Activated T-helper 9 cell treated with anti-CD3 and anti-CD28 coated beads, Interleukin-2, amount 50 U/mL, for 16 hours (primary cell): ENCODE data around the gene HK3.

ENCODE experiments used
- DNase-seq: peaks from one replicate; pipeline ENCODE4 v3.0.0-alpha.2; 2020; ENCODE audit warnings: low read depth

The HK3 gene

DNA sequence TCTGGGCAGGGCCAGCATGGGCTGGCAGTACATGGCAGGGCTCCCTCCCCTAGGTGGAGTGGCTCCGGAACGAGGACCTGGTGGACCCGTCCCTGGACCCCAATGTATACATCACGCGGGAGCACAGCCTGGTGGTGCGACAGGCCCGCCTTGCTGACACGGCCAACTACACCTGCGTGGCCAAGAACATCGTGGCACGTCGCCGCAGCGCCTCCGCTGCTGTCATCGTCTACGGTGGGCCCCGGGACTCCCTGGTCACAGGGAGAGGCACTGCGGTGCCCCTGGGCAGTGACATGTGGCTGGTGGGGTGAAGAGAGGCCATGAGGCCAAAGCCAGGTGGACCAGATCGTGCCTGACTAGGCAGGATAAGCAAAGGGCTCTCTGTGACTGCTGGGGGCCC is 30.4 kb downstream of the HK3 start:
- DNase-seq: no peak

DNA sequence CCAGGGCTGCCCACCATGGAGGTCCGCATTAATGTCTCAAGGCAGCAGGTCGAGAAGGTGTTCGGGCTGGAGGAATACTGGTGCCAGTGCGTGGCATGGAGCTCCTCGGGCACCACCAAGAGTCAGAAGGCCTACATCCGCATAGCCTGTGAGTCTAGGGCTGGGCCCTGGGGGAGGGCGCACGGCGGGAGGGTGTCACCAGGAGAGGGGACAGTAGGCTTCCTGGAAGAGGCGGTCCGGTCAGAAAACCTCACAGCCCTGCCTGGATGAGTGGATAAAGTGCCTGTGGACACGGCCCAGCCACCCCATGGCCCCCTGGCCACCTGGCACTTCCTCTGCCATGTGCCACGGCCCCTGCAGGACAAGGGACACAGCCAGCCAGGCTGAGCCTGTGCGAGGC is 31.0 kb downstream of the HK3 start:
- no peak for DNase-seq

DNA sequence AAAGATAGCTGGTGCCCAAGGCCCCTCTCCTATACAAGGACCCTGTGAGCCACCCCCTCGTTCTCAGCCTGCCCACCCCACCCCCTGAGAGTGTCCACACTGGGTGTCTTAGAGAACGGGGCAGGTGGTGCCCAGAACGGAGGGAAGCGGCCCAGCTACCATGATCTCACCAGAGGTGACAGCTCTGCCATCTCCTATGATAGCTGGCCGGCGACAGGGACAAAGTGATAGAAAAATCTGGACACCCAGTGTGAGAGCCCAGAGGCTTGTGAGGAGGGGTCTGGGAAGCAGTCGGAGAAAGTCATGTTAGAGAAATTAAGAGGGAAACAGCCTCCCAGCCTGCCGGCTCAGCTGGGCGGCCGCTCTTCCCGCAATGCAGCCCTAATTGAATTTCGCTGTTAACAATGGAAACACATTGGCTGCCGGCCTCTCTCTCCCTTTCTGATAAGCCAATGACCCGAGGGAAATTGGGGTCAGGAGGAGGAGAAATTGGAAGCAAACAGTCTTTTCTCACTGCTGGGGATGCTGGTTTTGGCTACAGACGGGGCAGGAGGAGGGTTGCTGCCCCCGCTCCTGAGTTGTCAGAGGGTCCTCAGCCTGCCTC is 32.3 kb downstream of the HK3 start:
- no peak for DNase-seq

DNA sequence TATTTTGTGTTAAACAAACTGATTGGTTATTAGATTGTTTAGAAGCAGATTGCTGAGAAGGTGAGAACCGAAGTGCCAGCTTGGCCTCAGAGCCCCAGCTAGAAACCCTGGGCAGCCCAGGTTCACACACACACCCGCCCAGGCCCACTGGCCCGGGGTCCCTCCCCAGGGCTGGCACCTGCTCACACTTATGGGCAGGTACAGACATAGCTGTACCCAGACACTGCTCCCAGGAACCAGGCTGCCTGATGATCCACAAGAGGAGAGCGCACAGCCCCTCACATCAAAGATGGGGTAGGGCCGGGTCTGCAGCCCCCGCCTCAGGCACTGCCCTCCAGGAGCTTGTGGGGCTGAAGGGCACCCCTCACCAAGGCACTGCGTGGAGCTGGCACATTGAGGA is 33.2 kb downstream of the HK3 start:
- no peak for DNase-seq

DNA sequence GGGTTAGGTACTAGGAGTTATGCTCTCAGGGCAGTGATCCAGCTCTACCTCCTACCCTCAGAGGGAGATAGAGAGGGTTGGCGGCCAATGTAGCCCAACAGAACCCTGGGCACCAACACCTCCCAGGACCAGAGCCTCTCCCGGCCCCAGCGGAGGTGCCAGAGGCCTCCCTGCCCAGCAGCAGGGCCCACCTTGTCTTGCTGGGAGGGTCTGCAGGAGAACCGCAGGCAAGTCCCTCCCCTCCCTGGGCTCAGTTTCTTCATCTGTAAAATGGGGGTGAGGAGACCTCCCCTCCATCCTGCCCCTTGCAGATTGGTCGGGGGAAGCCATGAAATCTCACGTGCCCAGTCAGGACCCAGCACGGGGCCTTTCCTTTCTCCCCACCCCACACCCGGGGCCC is 34.4 kb downstream of the HK3 start:
- no peak for DNase-seq

DNA sequence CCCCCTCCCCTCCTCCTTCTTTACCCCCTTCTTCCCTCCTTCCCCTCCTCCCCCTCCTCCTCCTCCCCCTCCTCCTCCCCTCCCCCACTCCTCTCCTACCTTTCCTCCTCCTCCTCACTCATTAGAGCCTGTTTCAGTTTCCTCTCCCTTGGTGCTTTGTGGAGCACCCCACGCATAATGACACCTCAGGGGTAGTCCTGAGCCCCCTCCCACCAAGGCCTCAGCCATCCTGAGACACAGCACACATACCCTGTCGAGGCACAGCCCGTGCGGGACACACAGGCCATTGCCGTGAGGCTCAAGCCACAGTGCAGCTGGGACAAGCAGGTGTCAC is 35.4 kb downstream of the HK3 start:
- no peak for DNase-seq

DNA sequence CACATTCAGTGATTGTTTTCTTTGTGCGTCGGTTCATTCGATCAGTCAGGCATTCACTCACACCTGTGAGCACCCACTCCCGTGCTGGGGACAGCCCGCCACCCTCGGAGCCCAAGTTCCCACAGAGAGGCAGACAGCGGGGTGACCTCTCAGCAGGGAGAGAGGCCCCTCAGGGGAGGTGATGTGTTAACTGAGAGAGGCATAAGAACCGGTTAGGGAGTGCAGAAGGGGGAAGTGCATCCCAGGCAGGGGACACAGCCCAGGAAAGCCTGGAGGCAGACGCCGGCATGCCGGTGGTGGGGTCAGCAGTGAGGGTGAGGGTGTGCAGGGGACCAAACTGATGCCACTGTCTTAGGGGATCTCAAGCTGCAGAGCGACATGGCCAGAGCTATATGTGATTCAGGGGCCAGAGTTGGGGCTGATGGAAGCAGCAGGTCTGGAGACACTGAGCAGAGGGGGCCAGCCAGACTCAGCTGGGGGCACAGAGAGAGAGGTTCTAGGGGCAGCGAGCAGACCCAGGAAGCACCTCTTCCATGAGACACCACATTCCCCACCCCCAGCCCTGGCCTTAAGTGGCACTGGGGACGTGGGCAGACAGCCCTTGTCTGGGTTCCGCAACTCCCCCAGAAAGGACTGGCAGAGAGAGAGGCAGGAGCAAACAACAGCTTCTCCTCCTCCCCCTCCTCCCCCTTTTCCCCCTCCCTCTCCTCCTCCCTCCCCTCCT is 35.9 kb downstream of the HK3 start:
- no peak for DNase-seq

DNA sequence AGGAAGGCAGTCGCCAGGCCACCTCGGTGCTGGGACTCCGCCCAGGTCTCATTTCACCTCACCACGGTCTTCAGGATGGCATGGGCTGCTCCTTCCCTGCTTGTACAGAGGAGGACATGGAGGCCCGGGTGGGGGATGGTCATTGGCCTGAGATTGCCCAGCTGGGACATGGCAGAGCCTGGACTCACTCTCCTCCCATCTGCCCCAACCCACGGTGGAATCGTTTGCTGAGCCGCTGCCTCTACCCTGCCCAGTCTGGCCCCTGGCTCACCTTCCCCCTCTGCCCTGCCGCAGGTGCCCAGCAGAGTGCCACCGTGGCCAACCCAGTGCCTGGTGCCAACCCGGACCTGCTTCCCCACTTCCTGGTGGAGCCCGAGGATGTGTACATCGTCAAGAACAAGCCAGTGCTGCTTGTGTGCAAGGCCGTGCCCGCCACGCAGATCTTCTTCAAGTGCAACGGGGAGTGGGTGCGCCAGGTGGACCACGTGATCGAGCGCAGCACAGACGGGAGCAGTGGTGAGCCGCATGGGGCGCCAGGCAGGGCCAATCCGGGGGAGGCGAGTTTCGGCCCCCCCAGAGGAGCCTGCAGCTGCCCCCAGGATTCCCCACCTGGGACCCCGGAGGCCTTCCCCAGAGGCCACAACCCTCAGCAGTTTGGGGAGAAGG is 36.7 kb downstream of the HK3 start:
- no peak for DNase-seq

DNA sequence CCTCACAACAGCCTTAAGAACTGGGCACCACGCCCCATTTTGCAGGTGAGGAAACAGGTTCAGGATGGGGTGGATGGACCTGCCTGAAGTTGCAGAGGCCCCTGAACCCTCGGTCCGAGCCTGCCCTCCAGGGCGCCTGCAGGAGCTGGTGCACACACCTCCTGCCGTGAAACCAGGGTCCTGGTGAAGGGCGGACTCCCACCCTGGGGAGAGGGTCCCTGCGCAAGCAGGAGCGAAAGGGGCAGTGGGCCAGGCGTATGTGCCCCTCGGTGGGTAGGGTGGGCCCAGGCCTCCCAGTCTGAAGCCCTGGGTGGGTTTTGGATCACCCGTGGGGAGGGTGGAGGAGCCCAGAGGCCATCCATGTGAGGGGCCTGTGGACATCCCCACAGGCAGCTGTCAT is 37.9 kb downstream of the HK3 start:
- DNase-seq: no peak

DNA sequence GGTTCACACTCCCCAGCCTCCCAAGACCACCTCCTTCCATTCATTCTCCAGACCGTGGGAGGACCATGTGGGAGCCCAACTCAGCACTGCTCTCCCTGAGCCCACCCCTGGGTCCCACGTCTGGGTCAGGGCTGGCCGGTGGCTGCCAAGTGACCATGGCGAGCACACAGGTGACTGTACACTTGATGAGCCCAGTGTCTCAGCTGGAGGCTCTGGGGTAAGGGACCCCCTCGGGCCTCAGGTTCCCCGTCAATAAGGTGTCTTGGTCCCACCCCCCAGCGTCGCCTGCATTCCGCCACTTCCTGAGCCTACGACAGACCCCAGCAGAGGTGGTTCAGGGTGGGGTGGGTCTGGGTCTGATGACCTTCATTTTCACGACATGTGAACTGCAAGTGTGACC is 38.8 kb downstream of the HK3 start:
- no peak for DNase-seq

DNA sequence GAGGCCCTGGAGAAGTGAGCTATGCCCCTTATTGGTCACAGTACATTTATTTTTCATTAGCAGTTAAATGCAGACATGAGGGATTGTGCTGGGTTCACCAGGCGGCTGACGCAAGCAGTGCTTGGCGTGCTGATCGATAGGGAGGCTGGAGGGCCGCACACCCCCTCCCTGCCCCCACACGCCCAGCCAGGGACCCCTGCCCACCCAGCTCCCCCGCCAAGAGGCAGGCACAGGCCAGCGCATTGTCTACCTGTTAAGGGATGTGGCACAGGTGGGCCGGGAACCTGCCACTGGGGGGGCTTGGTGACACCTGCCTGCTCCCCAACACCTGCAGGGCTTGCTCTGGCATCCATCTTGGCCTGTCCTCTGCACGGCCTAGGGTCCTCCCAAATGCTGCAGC is 39.2 kb downstream of the HK3 start:
- no peak for DNase-seq

DNA sequence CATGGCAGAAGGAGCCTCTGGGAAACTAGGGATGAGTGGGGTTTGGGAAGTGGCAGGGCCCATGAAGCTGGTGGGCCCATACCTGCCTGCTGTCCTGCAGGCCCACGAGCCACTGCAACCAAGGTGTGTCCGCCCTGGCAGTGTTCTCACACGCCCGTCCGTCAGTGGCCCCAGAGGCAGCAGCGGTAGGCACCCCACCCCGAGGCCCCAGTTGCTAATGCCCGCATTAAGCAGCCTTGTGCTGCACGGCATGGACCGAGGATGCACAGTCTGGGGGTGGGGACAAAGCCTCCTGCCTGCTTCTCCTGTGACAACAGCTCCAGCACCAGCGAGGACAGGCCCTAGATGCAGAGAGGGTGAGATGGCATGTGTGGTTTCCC is 41.3 kb downstream of the HK3 start:
- no peak for DNase-seq

DNA sequence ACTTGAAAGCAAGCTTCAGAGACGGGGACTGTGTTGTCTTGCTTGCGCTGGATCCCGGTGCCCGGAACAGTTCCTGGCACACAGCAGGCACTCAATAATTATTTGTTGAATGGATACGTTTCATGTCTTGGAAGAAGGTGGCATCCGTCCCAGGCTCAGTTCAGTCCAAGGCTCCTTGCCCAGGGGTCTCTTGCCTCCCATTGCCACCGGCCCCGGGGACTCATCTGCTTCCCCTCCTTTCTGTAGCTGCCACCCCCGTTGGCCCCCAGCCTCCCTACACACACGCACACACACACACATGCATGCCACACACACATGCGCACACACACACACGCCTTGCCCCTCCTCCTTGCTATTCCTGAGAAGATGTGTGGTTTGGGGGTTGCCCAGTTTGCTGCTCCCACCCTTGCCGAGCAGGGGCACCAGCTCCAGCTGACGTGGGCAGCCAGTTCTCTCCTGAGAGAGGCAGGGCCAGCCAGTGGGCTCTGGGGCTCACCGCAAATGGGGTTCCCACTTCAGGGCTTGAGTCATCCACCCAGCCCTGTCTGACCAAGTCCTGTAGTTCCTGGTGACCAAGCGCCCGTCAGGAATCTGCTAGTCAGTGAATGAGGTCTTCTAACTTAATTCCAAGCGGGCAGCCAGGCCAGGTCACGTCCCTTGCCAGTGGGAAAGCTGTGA is 41.8 kb downstream of the HK3 start:
- DNase-seq: no peak

DNA sequence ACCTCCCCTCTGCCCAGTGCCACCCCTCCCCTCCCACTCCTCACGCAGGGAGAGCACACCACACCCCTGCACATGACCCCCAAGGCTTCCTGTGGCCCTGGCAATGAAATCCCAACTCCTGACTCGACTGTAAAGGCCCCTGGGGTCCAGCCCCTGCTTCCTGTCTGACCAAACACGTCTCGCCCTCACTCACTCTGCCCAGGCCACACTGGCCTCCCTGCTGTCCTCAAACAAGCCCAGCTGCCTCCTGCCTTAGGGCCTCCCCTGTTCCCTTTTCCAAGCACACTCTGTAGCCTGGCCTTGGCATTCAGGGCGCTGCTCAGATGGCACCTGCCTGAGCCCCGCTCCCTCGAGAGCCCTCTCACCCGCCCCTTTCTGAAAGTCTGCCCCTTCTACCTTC is 42.4 kb downstream of the HK3 start:
- DNase-seq: no peak

DNA sequence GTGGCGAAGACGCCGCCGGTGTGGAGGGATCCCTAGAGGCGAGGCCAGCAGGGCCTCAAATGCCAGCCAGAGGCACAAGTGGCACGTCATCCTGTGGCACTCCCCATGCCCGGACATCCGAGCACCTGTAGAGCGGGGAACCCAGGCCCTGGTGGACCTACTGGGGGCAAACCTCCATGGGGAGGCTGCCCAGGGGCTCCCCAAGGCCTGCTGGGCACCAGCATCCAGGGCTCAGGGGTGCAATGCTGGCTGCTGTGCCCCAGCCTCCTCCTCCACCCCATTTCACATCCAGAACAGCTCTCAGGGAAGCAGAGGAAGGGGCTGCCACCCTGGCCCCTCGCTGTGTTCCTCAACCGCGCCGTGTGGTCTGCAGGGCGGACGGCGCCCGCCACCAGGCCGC is 43.5 kb downstream of the HK3 start:
- no peak for DNase-seq

DNA sequence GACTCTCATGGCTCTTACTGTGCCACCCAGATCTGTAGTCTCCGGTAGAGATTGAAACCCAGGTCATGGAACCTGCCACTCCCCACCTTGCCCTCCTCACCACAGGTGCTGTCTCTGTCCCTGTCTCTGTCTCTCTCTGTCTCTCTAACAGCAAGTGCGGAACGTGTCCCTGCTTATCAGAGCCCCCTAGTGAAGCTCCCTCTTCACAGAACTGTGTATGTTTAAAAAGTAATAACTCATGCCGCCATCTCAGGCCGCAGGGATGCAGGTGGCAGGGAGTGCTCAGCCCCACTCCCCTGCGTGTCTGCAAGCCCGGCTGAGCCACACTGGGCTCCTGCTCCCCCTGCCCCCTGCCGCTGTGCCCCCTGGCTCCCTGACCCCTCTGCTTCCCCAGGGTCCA is 45.0 kb downstream of the HK3 start:
- DNase-seq: no peak

DNA sequence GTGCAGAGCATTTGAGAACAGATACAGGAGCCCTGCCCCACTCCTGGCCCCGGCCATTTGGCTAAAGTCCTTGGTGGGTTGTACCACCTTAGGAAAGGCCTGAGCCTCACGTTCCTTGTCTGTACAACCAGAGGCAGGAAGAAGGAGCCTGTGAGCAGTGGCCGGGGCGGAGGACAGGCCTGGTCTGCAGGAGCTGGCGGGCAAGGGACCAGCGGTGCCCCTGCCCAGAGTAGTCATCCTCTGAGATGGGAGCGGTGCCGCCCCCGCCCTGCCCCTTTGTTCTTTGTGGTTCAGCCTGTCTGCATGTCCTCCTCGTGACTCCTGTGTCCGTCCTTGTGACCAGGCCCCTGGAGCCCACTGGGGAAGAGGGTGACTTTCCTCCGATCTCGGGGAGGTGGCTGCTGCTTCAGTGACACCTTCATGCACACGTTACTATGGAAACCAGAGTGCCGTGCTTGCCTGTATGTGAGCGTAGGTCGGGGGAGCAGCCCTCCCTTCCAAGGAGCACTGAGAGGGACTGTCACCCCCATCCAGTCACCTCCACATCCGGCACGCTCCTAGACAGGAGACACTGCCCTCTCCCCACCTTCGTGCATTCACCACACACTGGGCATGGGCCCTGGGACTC is 45.9 kb downstream of the HK3 start:
- no peak for DNase-seq

DNA sequence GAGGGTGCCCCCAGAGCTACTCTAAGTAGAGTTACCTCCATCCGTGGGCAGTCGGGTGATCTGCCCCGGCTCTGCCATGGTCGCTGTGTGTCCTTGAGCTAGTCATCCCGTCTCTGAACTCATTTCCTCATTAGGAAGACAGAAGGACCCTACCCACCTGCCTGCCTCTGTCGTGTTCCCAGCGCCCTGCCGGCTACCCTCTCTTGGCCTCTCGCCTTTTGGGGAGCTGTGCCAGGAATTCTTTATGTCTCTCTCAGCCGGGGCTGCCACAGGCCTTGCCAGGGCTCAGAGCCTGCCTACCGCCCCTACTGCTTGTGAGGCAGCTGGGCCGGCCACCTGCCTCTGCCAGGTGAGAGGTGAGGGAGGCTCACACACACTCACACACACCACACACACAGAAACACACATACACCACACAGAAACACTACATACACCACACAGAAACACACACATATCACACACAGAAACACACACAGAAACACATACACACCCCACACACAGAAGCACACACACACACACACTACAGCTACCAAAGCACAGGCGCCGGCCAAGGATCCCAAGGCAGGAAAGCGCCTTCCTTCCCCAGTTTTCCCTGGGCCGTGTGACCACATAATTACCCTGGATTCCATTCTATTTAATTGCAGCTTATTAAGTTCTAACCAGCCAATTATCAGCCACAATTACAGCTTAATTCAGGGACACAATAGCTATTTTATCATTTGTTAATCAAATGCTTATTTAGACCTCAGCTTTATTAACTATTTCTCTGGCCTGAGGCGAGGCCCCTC is 47.1 kb downstream of the HK3 start:
- DNase-seq: no peak

DNA sequence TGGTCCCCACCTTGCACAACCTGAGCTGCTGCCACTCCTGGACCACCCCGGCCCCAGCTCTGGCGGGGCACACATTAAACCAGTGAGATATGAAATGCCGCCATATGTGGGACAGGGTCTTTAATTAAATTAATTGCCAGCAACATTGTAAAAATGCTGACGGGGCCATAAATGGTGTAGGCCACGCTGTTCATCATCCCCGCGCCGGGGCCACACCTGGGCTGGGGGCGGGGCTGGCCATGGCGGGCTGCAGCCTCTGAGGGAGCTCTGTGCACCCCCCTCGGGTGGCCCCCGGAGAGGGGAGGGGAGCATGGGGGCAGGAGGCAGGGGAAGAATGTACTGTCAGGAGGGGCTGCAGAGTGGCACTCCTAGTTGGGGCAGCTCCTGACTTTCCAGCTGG is 47.8 kb downstream of the HK3 start:
- DNase-seq: no peak

DNA sequence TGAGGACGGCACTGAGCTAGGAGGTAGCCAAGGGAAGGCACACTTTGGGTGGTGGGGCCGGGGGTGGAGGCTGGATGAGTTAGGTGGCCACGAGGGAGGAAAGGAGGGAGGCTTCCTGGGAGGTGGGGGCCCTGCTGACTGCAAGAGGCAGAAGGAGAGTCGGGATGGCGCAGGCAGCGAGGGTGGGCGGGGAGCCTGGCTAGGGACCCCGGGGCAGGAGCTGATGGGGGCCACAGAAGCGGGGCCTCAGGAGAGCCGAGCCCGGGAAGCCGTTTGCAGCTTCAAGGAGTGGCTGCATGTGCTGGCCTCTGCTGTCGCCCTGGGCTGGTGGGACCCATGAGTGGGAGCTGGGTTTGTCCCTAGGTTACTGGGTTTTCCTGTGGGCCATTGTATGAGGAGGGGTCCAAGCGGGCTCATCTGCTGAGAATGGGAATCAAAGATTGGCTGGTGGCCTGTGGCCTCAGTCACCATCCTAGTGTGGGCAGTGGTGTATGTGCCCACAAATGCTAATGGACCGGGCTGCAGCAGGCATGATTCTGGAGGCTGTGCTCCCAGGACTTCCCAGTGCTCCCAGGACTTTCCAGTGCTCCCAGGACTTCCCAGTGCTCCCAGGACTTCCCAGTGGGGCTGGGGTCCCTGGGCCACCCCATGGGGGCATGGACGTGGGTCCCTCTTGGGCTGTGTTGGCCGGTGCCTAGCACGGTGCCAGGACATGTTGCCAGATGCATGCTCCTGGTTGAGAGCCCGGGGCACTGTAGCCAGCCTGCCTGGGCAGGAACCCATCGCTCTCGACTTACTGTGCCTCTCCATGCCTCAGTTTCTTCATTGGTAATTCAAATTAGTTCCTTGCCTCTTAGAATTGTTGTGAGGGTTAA is 48.5 kb downstream of the HK3 start:
- DNase-seq: no peak

DNA sequence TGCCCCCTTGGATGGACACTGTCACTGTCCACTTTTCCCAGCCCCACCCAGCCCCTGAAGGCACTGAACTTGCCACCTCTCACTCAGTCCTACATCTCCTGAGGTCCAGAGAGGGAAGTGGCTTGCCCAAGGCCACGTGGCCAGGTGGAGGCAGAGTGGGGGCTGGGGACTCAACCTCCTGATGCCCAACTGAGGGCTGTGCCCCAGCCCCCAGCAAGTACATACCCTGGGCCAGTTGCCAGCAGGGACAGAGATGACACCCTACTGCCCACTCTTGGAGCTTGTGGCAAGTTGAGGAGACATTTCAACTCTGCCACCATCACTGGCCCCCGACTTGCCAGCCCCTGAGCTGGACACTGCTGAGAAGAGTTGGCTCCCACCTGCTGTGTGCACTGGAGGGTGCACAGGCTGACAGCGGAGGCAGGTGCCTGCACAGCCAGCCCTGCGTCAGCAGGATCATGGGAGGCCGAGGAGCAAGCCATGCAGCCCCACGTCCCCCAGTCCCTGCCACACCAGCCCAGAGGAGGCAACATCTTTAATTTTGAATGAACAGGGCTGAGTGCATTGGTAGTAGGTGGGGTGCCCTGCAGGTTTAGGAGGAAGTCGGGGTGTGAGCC is 49.4 kb downstream of the HK3 start:
- no peak for DNase-seq
